Endothelial cell (in vitro differentiated cells): ENCODE measurements around the gene AUTS2. TPM values are rescaled to one million over a fixed set of nuclear protein-coding genes. Genes with fewer than 3 reads are reported as not detected.
A peak's percentile ranks its signal among the peaks of the same experiment; 100 is the strongest.

Experiments
- DNase-seq: peaks from one replicate; pipeline ENCODE4 v3.0.0; 2021; ENCODE audit warnings: low spot score
- H3K27ac Mint-ChIP-seq: one replicate; pipeline ENCODE4 v1.8.0; 2021; ENCODE audit warnings: mixed read lengths, inconsistent platforms; ENCODE audit not compliant: unreplicated experiment
- H3K27me3 Mint-ChIP-seq: one replicate; pipeline ENCODE4 v1.8.0; 2021; ENCODE audit warnings: mild to moderate bottlenecking, moderate library complexity, mixed read lengths, inconsistent platforms; ENCODE audit not compliant: unreplicated experiment
- H3K36me3 Mint-ChIP-seq: one replicate; pipeline ENCODE4 v1.8.0; 2021; ENCODE audit warnings: mild to moderate bottlenecking, low read depth, mixed read lengths, inconsistent platforms; ENCODE audit not compliant: unreplicated experiment
- H3K4me1 Mint-ChIP-seq: one replicate; pipeline ENCODE4 v1.8.0; 2021; ENCODE audit warnings: mild to moderate bottlenecking, mixed read lengths, inconsistent platforms; ENCODE audit not compliant: unreplicated experiment
- H3K4me3 Mint-ChIP-seq: one replicate; pipeline ENCODE4 v1.8.0; 2021; ENCODE audit warnings: mild to moderate bottlenecking, mixed read lengths, inconsistent platforms; ENCODE audit not compliant: unreplicated experiment
- H3K9me3 Mint-ChIP-seq: one replicate; pipeline ENCODE4 v1.8.0; 2021; ENCODE audit warnings: mixed read lengths, inconsistent platforms; ENCODE audit not compliant: unreplicated experiment
- total RNA-seq: library from RNA; stranded (reverse); fragmentation: NEBNext Ultra II Directional; extraction: Animal tissue kit (Norgen Biotek cat#: 25700); gene quantifications from one replicate; pipeline ENCODE4 v1.2.1, GENCODE V29; 2021; ENCODE audit not compliant: unreplicated experiment
- TF ChIP-seq, protein P1 (sequence below): fragments of 200-600 bp; sonication (generic); IDR thresholded peaks from one replicate; pipeline ENCODE4 v1.5.0; 2021; ENCODE audit warnings: antibody characterized with exemption; ENCODE audit not compliant: unreplicated experiment

AUTS2 gene
- total RNA-seq, 1 donor from 2014 or later = 103 TPM

DNA sequence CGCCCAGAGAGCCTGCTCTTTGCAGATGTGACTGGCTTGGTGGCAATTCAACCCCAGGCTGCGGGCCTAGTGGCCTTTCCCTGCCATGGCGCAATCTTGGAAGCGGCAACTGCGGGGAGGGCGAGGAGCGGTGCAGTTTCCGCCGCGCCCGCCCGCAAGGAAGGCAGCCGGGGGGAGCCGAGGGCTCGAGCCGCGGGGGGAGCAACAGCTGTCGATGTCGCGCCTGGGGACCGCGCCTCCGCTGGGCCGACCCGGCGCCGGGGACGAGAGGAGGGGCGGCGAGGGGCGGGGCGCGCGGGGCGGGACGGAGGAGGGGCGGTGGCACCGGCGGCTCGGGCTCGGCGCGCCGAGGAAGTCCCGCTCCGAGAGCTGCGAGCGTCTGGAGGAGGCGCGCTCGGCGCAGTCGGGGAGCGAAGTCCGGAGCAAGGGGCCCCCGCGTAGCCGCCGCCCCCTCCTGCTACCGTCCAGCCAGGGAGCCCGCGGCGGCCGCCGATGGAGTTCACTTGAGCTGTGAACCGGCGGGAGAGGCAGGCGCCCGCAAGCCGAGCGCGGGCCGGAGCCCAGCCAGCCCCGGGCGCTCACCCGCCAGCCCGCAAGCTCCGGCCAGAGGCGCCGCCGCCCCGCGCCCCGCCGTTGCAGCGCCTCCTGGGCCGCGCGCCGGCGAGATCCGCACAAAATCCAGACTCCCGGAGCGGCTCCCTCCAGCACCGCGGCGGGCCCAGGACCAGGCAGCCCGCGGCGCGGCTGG is 1095.6 kb downstream of the AUTS2 start:
- no peaks in the 10 kb centered on the region for H3K9me3 Mint-ChIP-seq
- H3K4me3 Mint-ChIP-seq = peak overlapping the region; percentile 91
- peaks cover 4% of the 10 kb centered on the region for H3K36me3 Mint-ChIP-seq
- TF ChIP-seq, protein P1, sequence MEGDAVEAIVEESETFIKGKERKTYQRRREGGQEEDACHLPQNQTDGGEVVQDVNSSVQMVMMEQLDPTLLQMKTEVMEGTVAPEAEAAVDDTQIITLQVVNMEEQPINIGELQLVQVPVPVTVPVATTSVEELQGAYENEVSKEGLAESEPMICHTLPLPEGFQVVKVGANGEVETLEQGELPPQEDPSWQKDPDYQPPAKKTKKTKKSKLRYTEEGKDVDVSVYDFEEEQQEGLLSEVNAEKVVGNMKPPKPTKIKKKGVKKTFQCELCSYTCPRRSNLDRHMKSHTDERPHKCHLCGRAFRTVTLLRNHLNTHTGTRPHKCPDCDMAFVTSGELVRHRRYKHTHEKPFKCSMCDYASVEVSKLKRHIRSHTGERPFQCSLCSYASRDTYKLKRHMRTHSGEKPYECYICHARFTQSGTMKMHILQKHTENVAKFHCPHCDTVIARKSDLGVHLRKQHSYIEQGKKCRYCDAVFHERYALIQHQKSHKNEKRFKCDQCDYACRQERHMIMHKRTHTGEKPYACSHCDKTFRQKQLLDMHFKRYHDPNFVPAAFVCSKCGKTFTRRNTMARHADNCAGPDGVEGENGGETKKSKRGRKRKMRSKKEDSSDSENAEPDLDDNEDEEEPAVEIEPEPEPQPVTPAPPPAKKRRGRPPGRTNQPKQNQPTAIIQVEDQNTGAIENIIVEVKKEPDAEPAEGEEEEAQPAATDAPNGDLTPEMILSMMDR = no peak
- peak overlapping the region; percentile 83 for H3K27ac Mint-ChIP-seq
- peak; percentile 76 for DNase-seq
- H3K4me1 Mint-ChIP-seq = peaks cover 35% of the 10 kb centered on the region
- H3K27me3 Mint-ChIP-seq = peaks cover 13% of the 10 kb centered on the region

DNA sequence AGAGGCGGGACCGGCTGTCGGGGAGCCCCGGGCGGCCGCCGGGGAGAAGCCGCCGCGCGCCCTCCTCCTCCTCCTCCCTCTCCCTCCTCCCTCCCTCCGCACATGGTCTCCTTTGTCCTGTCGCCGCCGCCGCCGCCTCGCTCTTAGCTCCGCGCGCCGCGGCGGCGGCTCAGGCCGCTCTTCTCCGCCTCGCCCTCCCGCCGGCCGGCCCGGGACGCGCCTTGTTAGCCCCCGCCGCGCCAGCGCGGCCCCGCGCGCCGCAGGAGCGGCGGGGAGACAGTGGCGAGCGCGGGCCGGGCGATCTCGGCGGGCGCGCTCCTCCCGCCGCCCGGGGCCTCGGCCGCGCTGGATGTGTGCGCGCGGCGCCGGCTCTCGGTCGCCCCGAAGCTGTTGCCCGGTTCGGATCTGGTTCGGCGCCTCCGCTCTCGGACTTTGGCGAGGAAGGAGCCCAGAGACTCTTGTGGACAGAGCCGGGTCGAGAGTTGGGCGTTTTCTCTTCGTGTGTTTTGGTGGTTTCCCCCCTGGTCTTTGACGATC is 1096.2 kb downstream of the AUTS2 start:
- TF ChIP-seq, protein P1 = no peak
- Mint-ChIP-seq H3K36me3 (peaks cover 4% of the 10 kb centered on the region), H3K9me3 (no peaks in the 10 kb centered on the region), H3K4me3 (peak overlapping the region; percentile 97), H3K27me3 (peaks cover 13% of the 10 kb centered on the region), H3K27ac (peak overlapping the region; percentile 67), H3K4me1 (peaks cover 35% of the 10 kb centered on the region)
- DNase-seq = peak; percentile 47

DNA sequence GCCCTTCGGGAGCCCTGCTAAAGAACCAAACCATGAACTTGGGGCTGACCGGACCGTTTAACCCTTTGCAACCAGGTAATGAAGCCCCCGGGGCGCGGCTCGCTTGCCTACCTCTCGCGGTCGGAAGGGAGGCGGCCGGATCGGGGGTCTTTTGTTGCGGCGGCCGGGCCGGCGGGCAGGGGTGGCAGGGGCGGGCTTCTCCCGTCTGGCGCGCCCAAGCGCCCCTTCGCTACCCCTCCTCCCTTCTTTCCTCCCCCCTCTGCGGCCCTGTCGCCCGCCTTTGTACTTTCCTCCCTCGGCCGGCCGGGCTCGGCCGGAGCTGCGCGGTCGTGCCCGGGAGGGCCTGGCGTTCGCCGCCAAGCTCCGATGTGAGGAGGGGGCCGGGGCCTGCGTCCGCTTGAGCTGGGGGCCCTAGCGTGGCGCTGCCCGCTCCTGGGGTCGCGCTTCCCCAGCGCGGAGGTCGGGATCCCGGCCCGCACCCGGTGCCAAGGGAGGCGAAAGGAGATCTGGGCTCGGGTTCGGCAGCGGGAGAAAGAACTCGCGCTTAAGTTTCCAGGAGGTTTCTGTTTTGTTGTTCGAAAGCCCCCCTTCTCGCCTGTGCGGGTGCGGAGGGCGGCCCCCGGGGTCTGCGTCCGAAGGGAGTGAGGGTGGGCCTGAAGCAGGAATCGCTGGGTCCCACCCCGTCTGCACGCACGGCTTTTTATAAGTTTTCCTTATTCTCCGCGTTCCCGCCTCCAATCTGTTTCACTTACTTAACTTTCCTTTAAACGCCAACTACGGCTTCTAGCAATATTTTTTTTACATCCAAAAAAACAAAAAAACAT is 1096.9 kb downstream of the AUTS2 start:
- peak overlapping the region; percentile 99 for H3K4me3 Mint-ChIP-seq
- peaks cover 35% of the 10 kb centered on the region for H3K4me1 Mint-ChIP-seq
- peak overlapping the region; percentile 82 for H3K27ac Mint-ChIP-seq
- TF ChIP-seq, protein P1 = no peak
- H3K36me3 Mint-ChIP-seq = peaks cover 4% of the 10 kb centered on the region
- peak; percentile 24 for DNase-seq
- H3K9me3 Mint-ChIP-seq = no peaks in the 10 kb centered on the region
- peaks cover 13% of the 10 kb centered on the region for H3K27me3 Mint-ChIP-seq

DNA sequence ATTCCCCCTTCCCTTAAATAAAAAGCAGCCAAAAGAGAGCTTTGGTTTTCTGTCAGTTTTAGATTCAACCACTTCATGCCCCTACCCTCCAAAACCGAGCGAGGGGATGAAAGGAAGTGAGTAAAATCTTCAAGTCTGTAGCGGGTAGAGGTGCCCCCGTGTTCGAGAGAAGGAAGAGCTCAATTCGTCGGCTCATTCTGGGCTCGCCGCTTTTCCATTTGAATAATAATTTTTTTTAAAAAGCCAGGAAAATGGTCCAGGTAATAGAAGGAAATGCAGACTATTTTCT is 1097.5 kb downstream of the AUTS2 start:
- peaks cover 4% of the 10 kb centered on the region for H3K36me3 Mint-ChIP-seq
- TF ChIP-seq, protein P1 = no peak
- peak overlapping the region; percentile 99 for H3K4me3 Mint-ChIP-seq
- H3K9me3 Mint-ChIP-seq = no peaks in the 10 kb centered on the region
- H3K4me1 Mint-ChIP-seq = peaks cover 35% of the 10 kb centered on the region
- peaks cover 13% of the 10 kb centered on the region for H3K27me3 Mint-ChIP-seq
- DNase-seq = no peak
- H3K27ac Mint-ChIP-seq = peak overlapping the region; percentile 82
